Duodenal mucosa (tissue), 2 donors: ENCODE data around the gene PDCD1LG2.

Experiments used
- H3K27ac ChIP-seq: one replicate; pipeline ENCODE4 v1.7.0; 2013; ENCODE audit warnings: low read depth, low read length
- H3K27me3 ChIP-seq, 2 donors: one replicate each; pipeline ENCODE4 v1.7.0; 2013; ENCODE audit warnings: low read length in 2 of 2, control low read depth in 1 of 2; ENCODE audit not compliant: insufficient read depth in 2 of 2, control insufficient read depth in 1 of 2
- H3K36me3 ChIP-seq, 2 donors: one replicate each; pipeline ENCODE4 v1.7.0; 2013; ENCODE audit warnings: low read length in 2 of 2, control low read depth in 1 of 2; ENCODE audit not compliant: insufficient read depth in 2 of 2, control insufficient read depth in 1 of 2
- H3K4me1 ChIP-seq, 2 donors: one replicate each; pipeline ENCODE4 v1.7.0; 2013; ENCODE audit warnings: low read length in 2 of 2, control low read depth in 1 of 2; ENCODE audit not compliant: insufficient read depth in 2 of 2, control insufficient read depth in 1 of 2
- H3K4me3 ChIP-seq, 2 donors: one replicate each; pipeline ENCODE4 v1.7.0; 2013; ENCODE audit warnings: low read length in 2 of 2, low read depth in 1 of 2
- H3K9ac ChIP-seq, 2 donors: one replicate each; pipeline ENCODE4 v1.7.0; 2013; ENCODE audit warnings: low read length in 2 of 2, low read depth in 1 of 2
- H3K9me3 ChIP-seq, 2 donors: one replicate each; pipeline ENCODE4 v1.7.0; 2013; ENCODE audit warnings: low read length in 2 of 2, control low read depth in 1 of 2; ENCODE audit not compliant: control insufficient read depth in 1 of 2

Gene PDCD1LG2

GRCh38 chr9:5512658-5513452 lies 2.5 kb downstream of the PDCD1LG2 start:
- H3K27ac ChIP-seq: no peak overlapping the region
- H3K4me1 ChIP-seq: peaks cover 0 to 3% of the 10 kb centered on the region in 2 donors
- no peak overlapping the region for H3K4me3 ChIP-seq
- no peaks in the 10 kb centered on the region for H3K36me3 ChIP-seq
- no peak overlapping the region for H3K9ac ChIP-seq
- no peaks in the 10 kb centered on the region for H3K27me3 ChIP-seq
- no peaks in the 10 kb centered on the region for H3K9me3 ChIP-seq

- H3K4me1 ChIP-seq: peaks cover 0 to 3% of the 10 kb centered on the region in 2 donors
- H3K27ac ChIP-seq: no peak overlapping the region
Observed at GRCh38 chr9:5513966-5514616, 3.8 kb downstream of the PDCD1LG2 start.

GRCh38 chr9:5514617-5515260 lies 4.4 kb downstream of the PDCD1LG2 start:
- Histone ChIP-seq H3K36me3 (no peaks in the 10 kb centered on the region), H3K4me3 (no peak overlapping the region), H3K4me1 (peaks cover 0 to 3% of the 10 kb centered on the region in 2 donors), H3K9ac (no peak overlapping the region), H3K27ac (no peak overlapping the region), H3K27me3 (no peaks in the 10 kb centered on the region), H3K9me3 (no peaks in the 10 kb centered on the region)

More at GRCh38 chr9:5513966-5514616, 3.8 kb downstream of the PDCD1LG2 start:
- H3K9ac ChIP-seq: no peak overlapping the region
- H3K4me3 ChIP-seq: no peak overlapping the region
- no peaks in the 10 kb centered on the region for H3K9me3 ChIP-seq
- no peaks in the 10 kb centered on the region for H3K36me3 ChIP-seq
- H3K27me3 ChIP-seq: no peaks in the 10 kb centered on the region

GRCh38 chr9:5515261-5515650 lies 4.9 kb downstream of the PDCD1LG2 start:
- Histone ChIP-seq H3K4me3 (no peak overlapping the region), H3K27me3 (no peaks in the 10 kb centered on the region), H3K27ac (no peak overlapping the region), H3K9ac (no peak overlapping the region), H3K4me1 (peaks cover 0 to 3% of the 10 kb centered on the region in 2 donors), H3K9me3 (no peaks in the 10 kb centered on the region), H3K36me3 (no peaks in the 10 kb centered on the region)

GRCh38 chr9:5516453-5517220 lies 6.3 kb downstream of the PDCD1LG2 start:
- no peaks in the 10 kb centered on the region for H3K27me3 ChIP-seq

GRCh38 chr9:5518171-5518936 lies 8.0 kb downstream of the PDCD1LG2 start:
- H3K9me3 ChIP-seq: no peaks in the 10 kb centered on the region
- no peak overlapping the region for H3K27ac ChIP-seq
- H3K9ac ChIP-seq: no peak overlapping the region
- no peak overlapping the region for H3K4me3 ChIP-seq
- H3K27me3 ChIP-seq: no peaks in the 10 kb centered on the region
- H3K4me1 ChIP-seq: no peaks in the 10 kb centered on the region
- H3K36me3 ChIP-seq: no peaks in the 10 kb centered on the region

More at GRCh38 chr9:5516453-5517220, 6.3 kb downstream of the PDCD1LG2 start:
- Histone ChIP-seq H3K4me1 (no peaks in the 10 kb centered on the region), H3K9me3 (no peaks in the 10 kb centered on the region), H3K36me3 (no peaks in the 10 kb centered on the region), H3K4me3 (no peak overlapping the region), H3K27ac (no peak overlapping the region), H3K9ac (no peak overlapping the region)

GRCh38 chr9:5518937-5519319 lies 8.6 kb downstream of the PDCD1LG2 start:
- Histone ChIP-seq H3K27ac (no peak overlapping the region), H3K4me3 (no peak overlapping the region), H3K9me3 (no peaks in the 10 kb centered on the region), H3K4me1 (no peaks in the 10 kb centered on the region), H3K27me3 (no peaks in the 10 kb centered on the region), H3K9ac (no peak overlapping the region), H3K36me3 (no peaks in the 10 kb centered on the region)

- H3K4me1 ChIP-seq: no peaks in the 10 kb centered on the region
- no peak overlapping the region for H3K4me3 ChIP-seq
- H3K36me3 ChIP-seq: no peaks in the 10 kb centered on the region
- H3K27me3 ChIP-seq: no peaks in the 10 kb centered on the region
- H3K27ac ChIP-seq: no peak overlapping the region
- no peaks in the 10 kb centered on the region for H3K9me3 ChIP-seq
- H3K9ac ChIP-seq: no peak overlapping the region
Observed at GRCh38 chr9:5524090-5524489, 13.8 kb downstream of the PDCD1LG2 start.

GRCh38 chr9:5529683-5530221 lies 19.4 kb downstream of the PDCD1LG2 start:
- H3K9me3 ChIP-seq: no peaks in the 10 kb centered on the region
- H3K27ac ChIP-seq: no peak overlapping the region
- H3K4me1 ChIP-seq: peaks cover 0 to 5% of the 10 kb centered on the region in 2 donors
- H3K27me3 ChIP-seq: no peaks in the 10 kb centered on the region
- H3K9ac ChIP-seq: no peak overlapping the region
- no peak overlapping the region for H3K4me3 ChIP-seq
- H3K36me3 ChIP-seq: no peaks in the 10 kb centered on the region
